ENCODE measurements around the gene CD82.
"Not testable (repeated sequence)": the region's sequence is repeated elsewhere in the genome, so short reads cannot be mapped to it uniquely, and the experiment has no call there.

Gene CD82

DNA sequence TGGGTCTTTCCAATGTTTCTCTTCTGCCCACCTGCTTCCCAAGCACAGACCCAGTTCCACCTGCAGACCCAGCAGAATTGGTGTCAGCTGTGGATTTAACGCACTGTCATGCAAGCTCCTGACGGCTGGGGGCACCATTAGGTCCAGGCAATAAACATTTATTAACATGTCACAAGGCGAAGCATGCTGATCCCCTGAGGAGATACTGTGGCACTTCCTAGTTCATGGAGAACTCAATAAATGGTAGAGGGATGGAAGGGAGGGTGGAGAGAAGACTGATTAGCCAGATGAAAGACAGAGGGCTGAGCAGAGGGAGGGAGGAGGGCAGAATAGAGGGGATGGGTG is 93.0 kb downstream of the CD82 start:
- no peak for DNase-seq (ENCODE audit: low read depth in 2 of 3, low spot score in 2 of 3)

DNA sequence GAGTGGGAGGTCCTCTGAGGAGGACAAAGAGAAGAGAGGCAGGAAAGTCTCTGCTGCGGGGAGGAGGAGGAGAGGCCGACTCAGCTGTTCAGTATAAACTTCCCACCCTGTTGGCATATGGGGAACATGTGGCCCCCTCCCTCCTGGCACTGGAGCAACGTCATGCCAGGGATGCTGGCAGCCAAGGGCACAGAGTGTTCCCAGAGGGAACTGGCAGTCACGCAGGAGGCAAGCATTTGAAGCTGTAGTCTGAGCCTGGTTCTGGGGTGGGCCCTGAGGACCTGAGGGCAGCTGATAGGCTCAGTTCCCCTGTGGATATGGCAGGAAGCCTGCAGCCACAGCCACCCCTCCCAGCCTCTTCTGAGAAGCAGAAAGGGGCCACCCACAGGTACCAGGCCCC is 94.2 kb downstream of the CD82 start:
- DNase-seq (ENCODE audit: low read depth in 2 of 3, low spot score in 2 of 3): no peak

DNA sequence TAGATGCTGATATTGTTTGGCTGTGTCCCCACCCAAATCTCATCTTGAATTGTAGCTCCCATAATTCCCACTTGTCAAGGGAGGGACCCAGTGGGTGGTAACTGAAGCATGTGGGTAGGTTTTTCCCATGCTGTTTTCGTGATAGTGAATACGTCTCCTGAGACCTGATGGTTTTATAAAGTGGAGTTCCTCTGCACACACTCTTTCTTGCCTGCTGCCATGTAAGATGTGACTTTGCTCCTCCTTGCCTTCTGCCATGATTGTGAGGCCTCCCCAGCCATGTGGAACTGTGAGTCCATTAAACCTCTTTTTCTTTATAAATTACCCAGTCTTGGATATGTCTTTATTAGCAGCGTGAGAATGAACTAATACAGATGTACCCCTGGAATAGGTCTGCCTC is 95.1 kb downstream of the CD82 start:
- not testable (repeated sequence) for DNase-seq (ENCODE audit: low read depth in 2 of 3, low spot score in 2 of 3)

DNA sequence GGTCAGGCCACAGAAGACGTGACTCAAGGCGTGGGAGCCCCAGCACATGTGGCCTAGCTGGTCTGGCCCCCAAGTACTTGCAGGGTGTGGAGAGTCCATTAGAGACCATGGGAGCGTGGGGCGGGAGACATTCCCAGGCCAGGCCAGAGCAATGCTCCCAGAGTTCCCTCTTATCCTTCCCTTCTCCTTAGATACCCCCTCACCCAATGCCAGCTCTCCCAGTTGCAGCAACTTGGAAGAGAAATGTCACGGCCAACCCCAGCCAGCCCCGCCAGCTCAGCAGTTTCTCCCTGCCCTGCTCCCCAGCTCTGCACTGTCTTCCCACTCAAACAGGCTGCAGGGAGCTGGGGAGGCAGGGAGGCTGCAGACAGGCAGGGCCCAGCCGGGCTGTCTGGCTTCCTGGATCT is 95.9 kb downstream of the CD82 start:
- DNase-seq (ENCODE audit: low read depth in 2 of 3, low spot score in 2 of 3): no peak
